ENCODE measurements around the gene TTLL10.
"Not testable (repeated sequence)": the region's sequence is repeated elsewhere in the genome, so short reads cannot be mapped to it uniquely, and the experiment has no call there.

The TTLL10 gene

GRCh38 chr1:1185101-1185765 is 11.6 kb downstream of the TTLL10 start:
- no peaks in the 10 kb centered on the region; the same call in 1 of the 2 replicates for H3K27me3 ChIP-seq (ENCODE audit: insufficient read depth, low read length)
- H3K9ac ChIP-seq (ENCODE audit: low read depth, low read length) = no peak overlapping the region
- no peak overlapping the region for H3K4me3 ChIP-seq (ENCODE audit: low read length)

DNA sequence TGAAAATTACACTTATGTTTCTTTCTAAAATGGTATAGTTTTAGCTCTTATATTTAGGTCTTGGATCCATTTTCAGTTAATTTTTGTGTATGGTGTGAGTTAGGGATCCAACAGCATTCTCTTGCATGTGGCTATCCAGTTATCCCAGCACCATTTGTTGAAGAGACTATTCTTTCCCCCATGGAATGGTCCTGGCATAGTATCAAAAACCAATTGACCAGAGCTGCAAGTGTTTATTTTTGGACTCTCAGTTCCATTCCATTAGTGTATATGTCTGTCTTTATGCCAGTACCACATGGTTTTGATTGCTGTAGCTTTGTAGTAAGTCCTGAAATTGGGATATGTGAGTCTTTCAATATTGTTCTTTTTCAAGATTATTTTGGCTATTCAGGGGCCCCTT is 14.3 kb downstream of the TTLL10 start:
- Histone ChIP-seq H3K27me3 (ENCODE audit: insufficient read depth, low read length) (no peaks in the 10 kb centered on the region; the same call in 1 of the 2 replicates), H3K27ac (ENCODE audit: low read length) (no peak overlapping the region), H3K4me3 (ENCODE audit: low read length) (no peak overlapping the region), H3K9me3 (ENCODE audit: insufficient read depth, low read depth, low read length) (peaks cover 20% of the 10 kb centered on the region), H3K9ac (ENCODE audit: low read depth, low read length) (no peak overlapping the region), H3K36me3 (ENCODE audit: insufficient read depth, low read depth, low read length) (no peaks in the 10 kb centered on the region), H3K4me1 (ENCODE audit: insufficient read depth, low read length) (no peaks in the 10 kb centered on the region)

More at GRCh38 chr1:1185101-1185765, 11.6 kb downstream of the TTLL10 start:
- no peak overlapping the region for H3K27ac ChIP-seq (ENCODE audit: low read length)
- no peaks in the 10 kb centered on the region for H3K36me3 ChIP-seq (ENCODE audit: insufficient read depth, low read depth, low read length)
- no peaks in the 10 kb centered on the region for H3K4me1 ChIP-seq (ENCODE audit: insufficient read depth, low read length)
- 0 out of 2 replicates have a peak, but pooled peaks cover under 1% of the 10 kb centered on the region for H3K9me3 ChIP-seq (ENCODE audit: insufficient read depth, low read depth, low read length)

GRCh38 chr1:1189111-1189510 is 15.4 kb downstream of the TTLL10 start:
- no peaks in the 10 kb centered on the region; the same call in 1 of the 2 replicates for H3K27me3 ChIP-seq (ENCODE audit: insufficient read depth, low read length)
- peaks cover 24% of the 10 kb centered on the region for H3K9me3 ChIP-seq (ENCODE audit: insufficient read depth, low read depth, low read length)
- no peaks in the 10 kb centered on the region for H3K36me3 ChIP-seq (ENCODE audit: insufficient read depth, low read depth, low read length)
- no peak overlapping the region for H3K9ac ChIP-seq (ENCODE audit: low read depth, low read length)
- no peak overlapping the region for H3K27ac ChIP-seq (ENCODE audit: low read length)
- no peaks in the 10 kb centered on the region for H3K4me1 ChIP-seq (ENCODE audit: insufficient read depth, low read length)
- no peak overlapping the region for H3K4me3 ChIP-seq (ENCODE audit: low read length)

DNA sequence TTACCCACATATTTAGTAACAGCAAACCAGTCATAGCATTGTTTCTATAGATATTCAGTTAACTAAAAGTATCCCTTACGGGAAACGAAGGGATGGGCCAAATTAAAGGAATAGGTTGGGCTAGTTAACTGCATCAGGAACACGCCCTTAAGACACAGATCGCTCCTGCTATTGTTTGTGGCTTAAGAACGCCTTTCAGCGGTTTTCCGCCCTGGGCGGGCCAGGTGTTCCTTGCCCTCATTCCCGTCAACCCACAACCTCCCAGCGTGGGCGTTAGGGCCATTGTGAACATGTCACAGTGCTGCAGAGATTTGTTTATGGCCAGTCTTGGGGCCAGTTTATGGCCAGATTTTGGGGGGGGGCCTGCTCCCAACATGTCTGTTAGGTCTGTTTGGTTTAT is 18.1 kb downstream of the TTLL10 start:
- peaks cover 28% of the 10 kb centered on the region for H3K9me3 ChIP-seq (ENCODE audit: insufficient read depth, low read depth, low read length)
- H3K4me3 ChIP-seq (ENCODE audit: low read length) = no peak overlapping the region
- no peaks in the 10 kb centered on the region for H3K36me3 ChIP-seq (ENCODE audit: insufficient read depth, low read depth, low read length)
- H3K27me3 ChIP-seq (ENCODE audit: insufficient read depth, low read length) = no peaks in the 10 kb centered on the region; the same call in 1 of the 2 replicates
- no peak overlapping the region for H3K27ac ChIP-seq (ENCODE audit: low read length)
- H3K9ac ChIP-seq (ENCODE audit: low read depth, low read length) = no peak overlapping the region
- no peaks in the 10 kb centered on the region for H3K4me1 ChIP-seq (ENCODE audit: insufficient read depth, low read length)

- Histone ChIP-seq H3K27ac (ENCODE audit: low read length) (no peak overlapping the region), H3K9ac (ENCODE audit: low read depth, low read length) (no peak overlapping the region), H3K4me3 (ENCODE audit: low read length) (no peak overlapping the region), H3K27me3 (ENCODE audit: insufficient read depth, low read length) (peaks cover 1% of the 10 kb centered on the region; the same call in 1 of the 2 replicates), H3K4me1 (ENCODE audit: insufficient read depth, low read length) (no peaks in the 10 kb centered on the region), H3K36me3 (ENCODE audit: insufficient read depth, low read depth, low read length) (no peaks in the 10 kb centered on the region), H3K9me3 (ENCODE audit: insufficient read depth, low read depth, low read length) (peaks cover 28% of the 10 kb centered on the region)
Measured at GRCh38 chr1:1194723-1195122, 21.0 kb downstream of the TTLL10 start.

DNA sequence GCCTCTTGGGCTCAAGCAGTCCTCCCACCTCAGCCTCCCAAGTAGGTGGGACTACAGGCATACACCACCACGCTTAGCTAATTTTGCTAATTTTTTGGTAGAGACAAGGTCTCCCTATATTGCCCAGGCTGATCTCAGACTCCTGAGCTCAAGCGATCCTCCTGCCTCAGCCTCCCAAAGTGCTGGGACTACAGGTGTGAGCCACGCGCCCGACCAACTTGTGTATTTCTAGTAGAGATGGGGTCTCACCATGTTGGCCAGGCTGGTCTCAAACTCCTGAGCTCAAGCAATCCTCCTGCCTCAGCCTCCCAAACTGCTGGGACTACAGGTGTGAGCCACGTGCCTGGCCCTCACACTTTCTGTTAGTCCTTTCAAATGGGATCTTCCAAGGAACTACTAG is 22.0 kb downstream of the TTLL10 start:
- H3K36me3 ChIP-seq (ENCODE audit: insufficient read depth, low read depth, low read length); H3K4me3 ChIP-seq (ENCODE audit: low read length); H3K4me1 ChIP-seq (ENCODE audit: insufficient read depth, low read length); H3K9ac ChIP-seq (ENCODE audit: low read depth, low read length); H3K27ac ChIP-seq (ENCODE audit: low read length): not testable (repeated sequence)
- Histone ChIP-seq H3K27me3 (ENCODE audit: insufficient read depth, low read length) (peaks cover 11% of the 10 kb centered on the region), H3K9me3 (ENCODE audit: insufficient read depth, low read depth, low read length) (peaks cover 24% of the 10 kb centered on the region)

- no peak overlapping the region for H3K9ac ChIP-seq (ENCODE audit: low read depth, low read length)
- peaks cover 17% of the 10 kb centered on the region for H3K9me3 ChIP-seq (ENCODE audit: insufficient read depth, low read depth, low read length)
- no peaks in the 10 kb centered on the region for H3K4me1 ChIP-seq (ENCODE audit: insufficient read depth, low read length)
- no peak overlapping the region for H3K4me3 ChIP-seq (ENCODE audit: low read length)
- H3K27me3 ChIP-seq (ENCODE audit: insufficient read depth, low read length) = peaks cover 11% of the 10 kb centered on the region
- no peaks in the 10 kb centered on the region for H3K36me3 ChIP-seq (ENCODE audit: insufficient read depth, low read depth, low read length)
- no peak overlapping the region for H3K27ac ChIP-seq (ENCODE audit: low read length)
Measured at GRCh38 chr1:1196431-1197187, 22.9 kb downstream of the TTLL10 start.

- no peaks in the 10 kb centered on the region for H3K36me3 ChIP-seq (ENCODE audit: insufficient read depth, low read depth, low read length)
- no peak overlapping the region for H3K27ac ChIP-seq (ENCODE audit: low read length)
- H3K27me3 ChIP-seq (ENCODE audit: insufficient read depth, low read length) = peaks cover 11% of the 10 kb centered on the region
- H3K9me3 ChIP-seq (ENCODE audit: insufficient read depth, low read depth, low read length) = peaks cover 15% of the 10 kb centered on the region; the same call in 1 of the 2 replicates
- H3K9ac ChIP-seq (ENCODE audit: low read depth, low read length) = no peak overlapping the region
- no peaks in the 10 kb centered on the region for H3K4me1 ChIP-seq (ENCODE audit: insufficient read depth, low read length)
- no peak overlapping the region for H3K4me3 ChIP-seq (ENCODE audit: low read length)
Measured at GRCh38 chr1:1197188-1197500, 23.5 kb downstream of the TTLL10 start.

DNA sequence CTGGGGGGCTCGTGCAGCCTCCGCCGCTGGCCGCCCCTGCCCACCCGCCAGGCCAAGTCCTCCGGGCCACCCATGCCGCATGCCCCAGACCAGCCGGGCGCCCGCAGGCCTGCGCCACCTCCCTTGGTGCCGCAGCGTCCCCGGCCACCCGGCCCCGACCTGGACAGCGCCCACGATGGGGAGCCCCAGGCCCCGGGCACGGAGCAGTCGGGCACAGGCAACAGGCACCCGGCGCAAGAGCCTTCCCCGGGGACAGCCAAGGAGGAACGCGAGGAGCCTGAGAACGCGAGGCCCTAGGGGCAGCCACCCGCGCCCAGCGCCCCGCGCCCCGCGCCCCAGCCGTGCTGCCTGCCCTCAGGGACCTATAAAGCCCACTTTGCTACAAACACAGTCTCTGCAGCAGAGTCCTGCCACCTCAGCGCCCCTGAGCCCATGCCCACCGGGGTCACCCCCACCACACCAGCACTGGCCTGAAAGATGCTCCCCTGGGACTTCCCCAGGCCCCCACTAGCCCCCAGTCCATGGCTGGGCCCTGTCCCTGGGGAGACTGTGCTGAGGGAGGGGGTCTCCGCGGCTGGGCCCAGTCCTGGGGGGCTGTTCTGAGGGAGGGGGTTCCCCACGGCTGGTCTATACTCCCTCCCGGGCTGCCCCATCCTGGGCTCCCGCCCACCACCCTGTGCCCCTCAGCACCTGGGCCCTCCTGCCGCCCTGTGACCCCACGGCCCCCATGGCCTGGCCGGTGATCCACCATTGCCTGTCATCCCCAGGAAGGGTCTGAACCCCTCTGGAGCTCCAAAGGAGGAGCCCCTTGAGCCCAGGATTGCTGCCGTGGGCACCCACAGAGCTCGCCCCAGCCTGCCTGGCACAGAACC is 24.1 kb downstream of the TTLL10 start:
- H3K36me3 ChIP-seq (ENCODE audit: insufficient read depth, low read depth, low read length) = no peaks in the 10 kb centered on the region
- H3K9me3 ChIP-seq (ENCODE audit: insufficient read depth, low read depth, low read length) = peaks cover 9% of the 10 kb centered on the region; the same call in 1 of the 2 replicates

DNA sequence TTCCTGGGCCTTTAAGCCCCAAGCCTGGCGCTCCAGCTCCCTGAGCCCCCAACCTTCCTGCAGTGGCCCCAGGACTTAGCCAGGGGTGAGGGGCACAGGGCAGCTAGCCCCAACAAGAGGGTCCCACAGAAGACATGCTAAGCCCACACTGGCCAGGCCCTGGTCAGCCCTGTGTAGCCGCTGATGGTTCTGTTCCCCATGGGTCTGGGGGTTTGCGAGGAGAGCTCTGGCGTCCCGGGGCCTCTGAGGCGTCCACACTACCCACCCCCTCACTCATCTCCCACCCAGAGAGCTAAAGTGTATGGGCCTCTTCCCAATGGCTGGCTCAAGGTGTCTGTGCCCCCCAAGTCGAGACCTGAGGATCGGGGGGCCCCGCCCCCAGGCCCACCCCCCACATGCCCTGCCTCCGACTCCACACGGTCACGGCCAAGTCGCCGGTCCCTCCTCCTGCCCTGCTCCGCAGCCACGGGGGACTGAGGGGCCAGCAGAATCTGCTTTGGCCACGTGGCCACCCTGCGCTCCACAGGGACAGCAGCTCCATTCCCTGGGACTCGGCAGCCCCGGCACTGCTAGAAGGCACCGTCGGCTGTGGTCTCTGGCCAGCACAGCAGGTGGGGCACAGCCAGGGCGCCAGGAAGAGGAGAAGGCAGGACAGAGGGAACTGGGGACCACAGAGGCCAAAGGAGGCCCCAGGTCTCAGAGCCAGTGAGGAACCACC is 24.9 kb downstream of the TTLL10 start:
- Histone ChIP-seq H3K27ac (ENCODE audit: low read length) (no peak overlapping the region), H3K4me3 (ENCODE audit: low read length) (no peak overlapping the region), H3K36me3 (ENCODE audit: insufficient read depth, low read depth, low read length) (no peaks in the 10 kb centered on the region), H3K27me3 (ENCODE audit: insufficient read depth, low read length) (peaks cover 11% of the 10 kb centered on the region), H3K9me3 (ENCODE audit: insufficient read depth, low read depth, low read length) (peaks cover 8% of the 10 kb centered on the region; the same call in 1 of the 2 replicates), H3K9ac (ENCODE audit: low read depth, low read length) (no peak overlapping the region), H3K4me1 (ENCODE audit: insufficient read depth, low read length) (no peaks in the 10 kb centered on the region)

More for the DNA sequence above, 24.1 kb downstream of the TTLL10 start:
- Histone ChIP-seq H3K9ac (ENCODE audit: low read depth, low read length) (no peak overlapping the region), H3K4me1 (ENCODE audit: insufficient read depth, low read length) (no peaks in the 10 kb centered on the region), H3K27me3 (ENCODE audit: insufficient read depth, low read length) (peaks cover 11% of the 10 kb centered on the region), H3K4me3 (ENCODE audit: low read length) (no peak overlapping the region), H3K27ac (ENCODE audit: low read length) (no peak overlapping the region)

All from iPS-20b (cell line).